ENCODE results near the gene ZNF597. TPM values are rescaled to one million over a fixed set of nuclear protein-coding genes. Genes with fewer than 3 reads are reported as not detected.

ZNF597 gene
- polyA plus RNA-seq, 3 donors, result 0.80 to 1.0 (median 0.98) TPM

DNA sequence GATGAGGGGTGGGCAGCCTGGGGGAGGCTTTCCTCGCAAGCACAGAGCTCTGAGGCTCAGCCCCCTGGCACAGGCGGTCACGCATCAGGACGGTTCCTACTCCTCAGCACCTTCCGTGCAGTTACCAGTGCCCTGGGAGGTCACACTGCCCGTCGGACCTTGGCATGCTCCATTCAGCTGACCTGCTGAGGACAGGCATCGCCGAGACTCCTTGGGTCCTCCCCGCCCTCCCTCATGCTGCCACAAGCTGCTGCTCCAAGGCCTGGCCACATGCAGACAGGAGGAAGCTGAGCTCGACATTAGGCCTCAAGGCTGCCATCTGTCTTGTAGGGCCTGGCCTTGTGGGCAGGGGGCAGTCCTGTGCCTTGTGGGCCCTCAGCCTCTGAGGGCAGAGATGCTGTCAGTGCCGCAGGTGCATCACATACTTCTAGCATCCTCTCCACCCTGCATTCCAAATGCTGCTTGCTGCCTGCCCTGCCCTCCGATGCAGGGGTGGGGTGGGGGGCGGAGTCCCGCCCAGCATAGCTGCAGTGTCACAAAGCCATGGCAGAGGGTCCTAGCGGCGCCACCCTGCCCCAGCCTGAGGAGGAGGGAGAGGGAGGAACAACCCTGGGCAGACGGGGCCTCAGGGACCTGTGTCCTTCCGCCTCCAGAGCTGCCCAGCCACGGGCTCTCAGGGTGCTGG, 42.7 kb upstream of the ZNF597 start:
- Histone ChIP-seq H3K27ac (ENCODE audit: low read depth in 1 of 2, low read length in 2 of 2) (no peak overlapping the region), H3K4me2 (replicated peaks; ENCODE audit: extremely low read depth, low read length, poor library complexity, severe bottlenecking) (no peak overlapping the region), H4K20me1 (ENCODE audit: insufficient read depth, low read length) (peaks cover 23% of the 10 kb centered on the region), H3K9me3 (replicated peaks in 1 of 2; ENCODE audit: control insufficient read depth in 1 of 2, insufficient read depth in 1 of 2, low read length in 2 of 2) (no peaks in the 10 kb centered on the region), H3K4me1 (ENCODE audit: control insufficient read depth in 1 of 2, insufficient read depth in 2 of 2, low read length in 2 of 2) (no peaks in the 10 kb centered on the region), H3K27me3 (ENCODE audit: control insufficient read depth in 2 of 2, insufficient read depth in 2 of 2, low read length in 2 of 2) (no peaks in the 10 kb centered on the region), H2AFZ (ENCODE audit: insufficient read depth, low read depth, low read length, poor library complexity, severe bottlenecking) (no peak overlapping the region), H3K79me2 (ENCODE audit: insufficient read depth, low read length) (no peaks in the 10 kb centered on the region), H3K36me3 (replicated peaks in 1 of 2; ENCODE audit: control insufficient read depth in 1 of 2, insufficient read depth in 2 of 2, low read length in 2 of 2) (peaks cover 65 to 70% of the 10 kb centered on the region in 2 donors), H3K4me3 (replicated peaks in 1 of 3; ENCODE audit: low read depth in 2 of 3, low read length in 3 of 3) (no peak overlapping the region), H3K9ac (ENCODE audit: insufficient read depth, low read length, poor library complexity, severe bottlenecking) (no peak overlapping the region)
- no peak for DNase-seq
- H3K36me3 Mint-ChIP-seq, result peaks cover 60 to 68% of the 10 kb centered on the region in 2 donors
- no peak overlapping the region for H3K4me3 Mint-ChIP-seq
- H3K27me3 Mint-ChIP-seq (ENCODE audit: low read depth in 3 of 3), result peaks cover 0 to 3% (median 2%) of the 10 kb centered on the region in 3 donors
- TF ChIP-seq, protein P1, sequence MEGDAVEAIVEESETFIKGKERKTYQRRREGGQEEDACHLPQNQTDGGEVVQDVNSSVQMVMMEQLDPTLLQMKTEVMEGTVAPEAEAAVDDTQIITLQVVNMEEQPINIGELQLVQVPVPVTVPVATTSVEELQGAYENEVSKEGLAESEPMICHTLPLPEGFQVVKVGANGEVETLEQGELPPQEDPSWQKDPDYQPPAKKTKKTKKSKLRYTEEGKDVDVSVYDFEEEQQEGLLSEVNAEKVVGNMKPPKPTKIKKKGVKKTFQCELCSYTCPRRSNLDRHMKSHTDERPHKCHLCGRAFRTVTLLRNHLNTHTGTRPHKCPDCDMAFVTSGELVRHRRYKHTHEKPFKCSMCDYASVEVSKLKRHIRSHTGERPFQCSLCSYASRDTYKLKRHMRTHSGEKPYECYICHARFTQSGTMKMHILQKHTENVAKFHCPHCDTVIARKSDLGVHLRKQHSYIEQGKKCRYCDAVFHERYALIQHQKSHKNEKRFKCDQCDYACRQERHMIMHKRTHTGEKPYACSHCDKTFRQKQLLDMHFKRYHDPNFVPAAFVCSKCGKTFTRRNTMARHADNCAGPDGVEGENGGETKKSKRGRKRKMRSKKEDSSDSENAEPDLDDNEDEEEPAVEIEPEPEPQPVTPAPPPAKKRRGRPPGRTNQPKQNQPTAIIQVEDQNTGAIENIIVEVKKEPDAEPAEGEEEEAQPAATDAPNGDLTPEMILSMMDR (IDR thresholded peaks at IDR 0.05), result no peak
- no peaks in the 10 kb centered on the region for H3K4me1 Mint-ChIP-seq
- intact Hi-C loops (cut with micrococcal nuclease), result no loop called here
- 95% methylated on average over 19 of the region's 20 CpGs for WGBS (ENCODE audit: insufficient coverage)
- no peak overlapping the region for H3K27ac Mint-ChIP-seq
- H3K9me3 Mint-ChIP-seq, result no peaks in the 10 kb centered on the region

DNA sequence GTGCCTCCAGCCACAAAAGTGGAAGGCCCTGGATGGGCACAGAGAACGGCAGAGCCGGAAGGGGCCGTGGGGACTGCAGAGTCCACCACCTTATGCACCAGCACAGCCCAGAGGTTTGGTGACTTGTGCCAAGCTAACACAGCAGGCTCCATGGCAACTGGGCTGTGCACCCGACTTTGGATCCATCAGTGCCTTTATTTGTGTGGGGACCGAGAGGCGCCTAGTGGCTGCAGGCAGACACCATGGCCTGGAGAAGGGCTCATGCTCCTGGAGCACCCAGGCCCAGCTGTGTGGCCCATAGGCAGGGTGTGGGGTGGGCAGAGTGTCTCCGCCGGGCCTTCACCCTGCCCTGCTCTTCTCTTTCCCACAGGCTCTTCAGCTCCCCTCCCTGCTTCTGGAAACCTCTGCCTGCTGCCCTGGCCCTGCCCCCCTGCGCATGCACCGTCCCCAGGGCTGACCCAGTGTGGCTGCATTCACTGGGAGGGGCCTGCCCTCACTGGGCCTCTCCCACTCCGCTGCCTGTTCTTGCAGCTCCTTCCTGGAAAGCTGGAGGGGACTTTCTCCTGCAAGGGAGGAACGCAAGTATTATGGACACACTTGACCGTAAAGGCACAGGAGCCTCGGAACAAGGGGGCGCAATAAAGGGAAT, 41.9 kb upstream of the ZNF597 start:
- no peak overlapping the region for H3K4me2 ChIP-seq (replicated peaks; ENCODE audit: extremely low read depth, low read length, poor library complexity, severe bottlenecking)
- no peaks in the 10 kb centered on the region for H3K27me3 ChIP-seq (ENCODE audit: control insufficient read depth in 2 of 2, insufficient read depth in 2 of 2, low read length in 2 of 2)
- H3K79me2 ChIP-seq (ENCODE audit: insufficient read depth, low read length), result no peaks in the 10 kb centered on the region
- H3K36me3 ChIP-seq (replicated peaks in 1 of 2; ENCODE audit: control insufficient read depth in 1 of 2, insufficient read depth in 2 of 2, low read length in 2 of 2), result peaks cover 71 to 77% of the 10 kb centered on the region in 2 donors
- WGBS (ENCODE audit: insufficient coverage), result 86% methylated on average over 12 of the region's 15 CpGs
- H3K4me3 ChIP-seq (replicated peaks in 1 of 3; ENCODE audit: low read depth in 2 of 3, low read length in 3 of 3), result no peak overlapping the region
- Mint-ChIP-seq H3K27me3 (ENCODE audit: low read depth in 3 of 3) (peaks cover 0 to 2% (median 0%) of the 10 kb centered on the region in 3 donors), H3K4me1 (no peaks in the 10 kb centered on the region), H3K9me3 (no peaks in the 10 kb centered on the region), H3K4me3 (no peak overlapping the region), H3K27ac (no peak overlapping the region), H3K36me3 (peaks cover 62 to 74% of the 10 kb centered on the region in 2 donors)
- no peaks in the 10 kb centered on the region for H3K4me1 ChIP-seq (ENCODE audit: control insufficient read depth in 1 of 2, insufficient read depth in 2 of 2, low read length in 2 of 2)
- H3K9me3 ChIP-seq (replicated peaks in 1 of 2; ENCODE audit: control insufficient read depth in 1 of 2, insufficient read depth in 1 of 2, low read length in 2 of 2), result no peaks in the 10 kb centered on the region
- peaks cover 29% of the 10 kb centered on the region for H4K20me1 ChIP-seq (ENCODE audit: insufficient read depth, low read length)
- no peak overlapping the region for H3K9ac ChIP-seq (ENCODE audit: insufficient read depth, low read length, poor library complexity, severe bottlenecking)
- no peak for DNase-seq
- TF ChIP-seq, protein P1 (IDR thresholded peaks at IDR 0.05), result no peak
- intact Hi-C loops (cut with micrococcal nuclease), result no loop called here
- H2AFZ ChIP-seq (ENCODE audit: insufficient read depth, low read depth, low read length, poor library complexity, severe bottlenecking), result no peak overlapping the region
- H3K27ac ChIP-seq (ENCODE audit: low read depth in 1 of 2, low read length in 2 of 2), result no peak overlapping the region
